Measurements from ENCODE around the gene DYNLRB2. TPM values are rescaled to one million over a fixed set of nuclear protein-coding genes. Genes with fewer than 3 reads are reported as not detected.

DYNLRB2 gene
- not detected for total RNA-seq
- long read RNA-seq: 0 reads

DNA sequence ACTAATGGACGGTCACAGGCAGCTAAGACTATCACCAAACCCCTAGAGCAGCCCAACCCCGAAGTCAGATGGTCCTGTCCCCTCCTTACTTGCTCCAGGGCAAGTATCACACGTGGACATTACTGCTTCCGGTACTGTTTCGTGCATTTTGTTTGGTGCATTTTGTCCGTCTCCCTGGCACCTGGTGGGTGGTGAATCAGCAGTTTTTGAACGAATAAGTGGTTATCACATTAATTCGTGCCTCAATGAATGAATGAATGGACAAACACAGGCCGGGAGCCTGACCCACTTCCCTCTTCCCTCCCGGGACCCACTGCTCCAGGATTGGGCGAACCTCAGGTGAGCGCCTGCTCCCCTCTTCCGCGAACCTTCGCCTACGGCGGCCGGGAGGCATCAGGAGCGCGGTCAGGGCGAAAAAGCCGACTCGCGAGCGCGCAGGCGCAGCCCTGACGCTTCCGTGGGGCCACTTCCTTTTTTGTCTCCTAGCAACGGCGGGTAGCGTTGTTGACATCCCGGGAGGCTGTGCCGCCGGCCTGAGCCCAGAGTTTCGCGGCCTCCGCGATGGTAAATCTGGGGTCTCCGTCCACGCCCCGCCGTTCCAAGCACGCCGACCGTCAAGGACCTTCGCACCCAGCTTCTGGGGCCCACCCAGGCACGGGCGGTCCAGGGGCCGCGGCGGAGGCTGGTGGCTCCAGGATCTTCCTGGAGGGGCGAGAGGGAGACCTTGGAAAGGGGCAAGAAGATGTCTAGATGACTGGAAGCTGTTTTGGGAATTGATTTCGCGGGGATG lies at the start of gene DYNLRB2:
Gene DYNLRB2 (plus strand): TSS at position 478 of the 790 bp plus-strand sequence. CDS start 84 bp downstream, at position 562.
- peak; percentile 95 for DNase-seq (ENCODE audit: low spot score)
- intact Hi-C loops (cut with DNase I): loop anchor here (10.0 kb wide), 1 partner anchor 284 kb away; no protein-coding TSS in a partner anchor

DNA sequence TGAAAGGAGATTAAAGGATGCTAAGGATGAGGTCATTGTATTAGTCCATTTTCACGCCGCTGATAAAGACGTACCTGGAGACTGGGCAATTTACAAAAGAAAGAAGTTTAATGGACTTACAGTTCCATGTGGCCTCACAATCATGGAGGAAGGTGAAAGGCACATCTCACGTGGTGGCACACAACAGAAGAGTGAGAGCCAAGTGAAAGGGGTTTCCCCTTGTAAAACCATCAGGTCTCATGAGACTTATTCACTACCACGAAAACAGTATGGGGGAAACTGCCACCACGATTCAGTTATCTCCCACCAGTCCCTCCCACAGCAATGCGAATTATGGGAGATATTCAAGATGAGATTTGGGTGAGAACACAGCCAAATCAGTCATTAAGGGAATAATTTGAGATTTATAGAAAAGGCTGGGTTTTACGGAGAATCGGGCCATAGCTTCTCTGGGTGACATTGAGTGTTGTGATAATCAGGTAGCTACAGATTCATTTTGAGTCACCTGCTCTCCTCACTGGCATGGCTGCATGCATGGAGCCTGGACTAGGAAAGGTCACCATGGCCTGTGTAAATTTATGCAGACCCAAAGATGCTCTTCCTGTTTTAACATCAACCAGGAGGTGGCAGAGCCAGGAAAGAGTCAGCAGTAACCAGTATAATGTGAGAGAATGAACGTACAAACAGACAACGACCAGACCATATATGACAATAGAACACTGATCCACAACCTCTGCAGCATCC lies 40.5 kb upstream of the DYNLRB2 start:
- DNase-seq (ENCODE audit: low spot score): no peak
- intact Hi-C loops (cut with DNase I): no loop called here

GRCh38 chr16:80500961-80501525 lies 39.8 kb upstream of the DYNLRB2 start:
- no peak for DNase-seq (ENCODE audit: low spot score)
- intact Hi-C loops (cut with DNase I): no loop called here

GRCh38 chr16:80503107-80503506 lies 37.7 kb upstream of the DYNLRB2 start:
- intact Hi-C loops (cut with DNase I): no loop called here
- no peak for DNase-seq (ENCODE audit: low spot score)

GRCh38 chr16:80507538-80507937 lies 33.3 kb upstream of the DYNLRB2 start:
- DNase-seq (ENCODE audit: low spot score): no peak

GRCh38 chr16:80509872-80510271 lies 30.9 kb upstream of the DYNLRB2 start:
- intact Hi-C loops (cut with DNase I): no loop called here
- DNase-seq (ENCODE audit: low spot score): no peak

More at GRCh38 chr16:80507538-80507937, 33.3 kb upstream of the DYNLRB2 start:
- intact Hi-C loops (cut with DNase I): no loop called here

DNA sequence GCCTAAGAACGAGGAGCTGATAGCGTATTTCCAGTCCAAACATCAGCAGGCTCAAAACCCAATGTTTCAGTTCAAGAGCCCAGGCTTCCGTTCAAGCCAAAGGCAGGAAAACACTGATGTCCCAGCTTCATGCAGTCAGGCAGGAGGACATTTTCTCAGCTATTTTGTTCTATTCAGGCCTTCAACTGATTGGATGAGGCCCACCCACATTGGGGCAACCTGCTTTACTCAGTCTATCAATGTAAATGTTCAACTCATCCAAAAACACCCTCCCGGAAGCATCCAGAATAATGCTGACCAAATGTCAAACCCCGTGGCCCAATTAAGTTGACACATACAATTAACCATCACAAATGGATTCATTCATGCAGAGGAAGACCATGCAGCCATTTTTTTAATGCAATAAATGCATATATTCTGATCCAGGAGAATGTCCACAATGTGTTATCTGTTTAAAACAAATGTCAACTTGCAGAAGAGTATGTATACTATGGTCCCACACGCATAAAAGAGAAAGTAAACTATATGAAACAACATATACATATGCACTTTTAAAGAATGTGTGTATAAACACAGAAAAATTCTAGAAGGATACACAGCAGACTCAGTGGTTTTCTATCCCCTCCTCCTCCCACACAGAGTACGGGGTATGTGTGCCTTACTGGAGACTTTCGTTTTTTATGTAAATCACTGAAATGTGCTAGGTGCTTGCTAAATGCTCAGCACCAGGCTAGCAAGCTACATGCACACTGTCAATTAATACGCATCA lies 28.8 kb upstream of the DYNLRB2 start:
- intact Hi-C loops (cut with DNase I): no loop called here
- DNase-seq (ENCODE audit: low spot score): no peak

DNA sequence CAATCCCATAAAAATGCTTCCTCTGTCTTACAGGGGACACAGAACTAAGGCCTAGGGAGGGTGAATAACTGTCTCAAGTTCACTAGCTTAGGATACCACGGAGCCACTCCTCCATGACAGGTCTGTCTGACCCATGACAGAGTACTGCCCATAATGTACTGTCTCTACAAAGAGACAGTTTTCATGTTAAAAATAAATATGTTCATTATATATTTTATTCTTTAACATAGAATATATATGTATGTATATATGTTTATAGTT lies 28.3 kb upstream of the DYNLRB2 start:
- intact Hi-C loops (cut with DNase I): no loop called here
- no peak for DNase-seq (ENCODE audit: low spot score)

DNA sequence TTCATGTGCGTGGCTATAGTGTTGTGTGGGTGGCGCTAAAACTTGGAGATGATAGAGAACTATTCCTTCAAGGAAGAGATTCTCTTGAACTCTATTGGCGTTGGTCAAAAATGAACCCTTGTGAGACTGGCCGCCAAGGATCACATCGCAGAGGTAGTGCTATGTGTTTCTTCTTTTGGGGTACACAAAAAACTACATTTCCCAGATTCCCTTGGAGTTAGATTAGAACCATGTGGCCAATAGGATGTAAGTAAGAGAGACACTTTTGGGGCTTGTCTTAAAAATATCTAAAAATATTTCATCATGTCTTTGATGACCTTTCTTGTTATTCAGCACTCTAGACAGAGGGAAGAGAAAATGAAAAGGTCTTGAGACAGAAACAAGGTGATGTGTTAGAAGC lies 25.4 kb upstream of the DYNLRB2 start:
- DNase-seq (ENCODE audit: low spot score): no peak
- intact Hi-C loops (cut with DNase I): no loop called here

GRCh38 chr16:80517846-80518245 lies 22.9 kb upstream of the DYNLRB2 start:
- DNase-seq (ENCODE audit: low spot score): no peak
- intact Hi-C loops (cut with DNase I): no loop called here

DNA sequence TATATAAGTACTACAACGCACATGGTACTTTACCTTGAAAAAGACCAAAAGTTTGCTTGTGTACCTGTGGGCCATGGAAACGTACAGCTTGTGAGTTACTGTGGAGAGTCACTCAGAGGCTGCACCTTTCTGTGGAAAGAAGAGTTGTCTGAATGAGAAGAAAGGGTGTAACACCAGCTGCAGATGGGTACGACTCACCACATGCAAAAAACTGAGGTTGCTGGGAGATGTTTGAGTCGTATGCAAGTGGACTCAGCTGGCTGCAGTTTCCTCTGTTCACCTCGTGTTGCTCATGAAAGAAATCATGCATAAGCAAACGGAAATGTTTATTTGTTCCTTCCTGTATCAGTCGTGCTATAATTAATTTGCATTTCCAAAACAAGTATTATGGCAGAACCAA lies 22.4 kb upstream of the DYNLRB2 start:
- DNase-seq (ENCODE audit: low spot score): no peak
- intact Hi-C loops (cut with DNase I): no loop called here

- intact Hi-C loops (cut with DNase I): no loop called here
- no peak for DNase-seq (ENCODE audit: low spot score)
These were observed 21.6 kb upstream of the DYNLRB2 start for GRCh38 chr16:80519189-80519588.

DNA sequence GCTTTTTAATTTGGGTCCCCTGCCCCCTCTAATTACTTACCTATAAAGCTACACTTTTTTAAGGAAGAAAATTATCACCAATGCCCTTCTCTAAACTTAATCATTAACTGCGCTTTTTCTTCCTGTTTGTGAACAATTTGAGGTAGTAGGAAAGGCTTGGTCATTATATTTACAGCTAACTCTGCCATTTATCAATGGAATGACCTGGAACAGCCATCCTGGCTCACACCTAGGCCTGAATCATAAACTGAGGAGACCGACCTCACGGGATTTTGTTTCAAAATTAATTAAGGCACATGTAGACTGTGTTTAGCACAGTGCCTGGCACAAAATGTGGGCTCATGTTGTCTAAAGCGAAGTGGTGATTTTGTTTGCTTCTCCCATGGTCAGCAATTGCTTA lies 15.4 kb upstream of the DYNLRB2 start:
- intact Hi-C loops (cut with DNase I): no loop called here
- no peak for DNase-seq (ENCODE audit: low spot score)

- intact Hi-C loops (cut with DNase I): no loop called here
- no peak for DNase-seq (ENCODE audit: low spot score)
These were observed 14.3 kb upstream of the DYNLRB2 start for GRCh38 chr16:80526418-80527061.

GRCh38 chr16:80527297-80527696 lies 13.5 kb upstream of the DYNLRB2 start:
- intact Hi-C loops (cut with DNase I): no loop called here

GRCh38 chr16:80530479-80530878 lies 10.3 kb upstream of the DYNLRB2 start:
- no peak for DNase-seq (ENCODE audit: low spot score)
- intact Hi-C loops (cut with DNase I): no loop called here

More at GRCh38 chr16:80527297-80527696, 13.5 kb upstream of the DYNLRB2 start:
- no peak for DNase-seq (ENCODE audit: low spot score)

GRCh38 chr16:80536238-80536637 lies 4.6 kb upstream of the DYNLRB2 start:
- intact Hi-C loops (cut with DNase I): no loop called here
- no peak for DNase-seq (ENCODE audit: low spot score)

- intact Hi-C loops (cut with DNase I): loop anchor here (10.0 kb wide), 1 partner anchor 284 kb away; no protein-coding TSS in a partner anchor
- no peak for DNase-seq (ENCODE audit: low spot score)
These were observed 507 bp downstream of the DYNLRB2 start for GRCh38 chr16:80541306-80541694.

DNA sequence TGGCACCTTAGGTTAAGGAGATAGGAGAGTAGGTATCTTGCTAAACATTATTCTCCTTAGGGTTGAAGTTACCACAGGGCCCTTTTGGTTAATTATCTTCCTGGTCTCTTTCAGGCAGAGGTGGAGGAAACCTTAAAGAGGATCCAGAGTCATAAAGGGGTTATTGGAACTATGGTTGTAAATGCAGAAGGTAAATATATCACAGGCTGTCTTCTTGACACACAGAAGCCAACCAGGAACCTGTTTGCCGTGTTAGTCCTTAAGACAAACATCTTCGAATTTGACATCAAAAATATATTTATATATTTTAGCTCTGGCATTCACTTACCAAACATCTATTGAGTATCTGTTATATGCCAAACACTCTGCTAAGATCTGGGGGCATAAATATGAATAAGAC lies 2.4 kb downstream of the DYNLRB2 start:
- DNase-seq (ENCODE audit: low spot score): no peak
- intact Hi-C loops (cut with DNase I): loop anchor here (10.0 kb wide), 1 partner anchor 282 kb away; no protein-coding TSS in a partner anchor

All from cardiac septum (tissue), 1 donor.